HG02970 (cell line): Measurements from ENCODE around the gene GNAL.

Experiments
- ATAC-seq: cut with Tn5 transposase; IDR thresholded peaks from one replicate; pipeline ENCODE4 v1.9.1; 2021; ENCODE audit warnings: mild to moderate bottlenecking, moderate library complexity, moderate number of reproducible peaks; ENCODE audit not compliant: unreplicated experiment, low FRiP score

GNAL gene

GRCh38 chr18:11865071-11865470 lies 176.0 kb downstream of the GNAL start:
- ATAC-seq = no peak

GRCh38 chr18:11866329-11866728 lies 177.3 kb downstream of the GNAL start:
- ATAC-seq = no peak

GRCh38 chr18:11866764-11867163 lies 177.7 kb downstream of the GNAL start:
- no peak for ATAC-seq

- ATAC-seq = no peak
These were observed 179.2 kb downstream of the GNAL start for GRCh38 chr18:11868230-11868629.

- ATAC-seq = no peak
These were observed 182.4 kb downstream of the GNAL start for GRCh38 chr18:11871501-11871900.

GRCh38 chr18:11872479-11873136 lies 183.5 kb downstream of the GNAL start:
- no peak for ATAC-seq

GRCh38 chr18:11873670-11874340 lies 184.7 kb downstream of the GNAL start:
- no peak for ATAC-seq

- ATAC-seq = no peak
These were observed 185.6 kb downstream of the GNAL start for GRCh38 chr18:11874676-11875075.

GRCh38 chr18:11877497-11878135 lies 188.6 kb downstream of the GNAL start:
- ATAC-seq = no peak

GRCh38 chr18:11880586-11881304 lies 191.7 kb downstream of the GNAL start:
- no peak for ATAC-seq

GRCh38 chr18:11882636-11883035 lies 193.6 kb downstream of the GNAL start:
- ATAC-seq = no peak

- no peak for ATAC-seq
These were observed 194.1 kb downstream of the GNAL start for GRCh38 chr18:11883153-11883552.

GRCh38 chr18:11884396-11885030 lies 195.4 kb downstream of the GNAL start:
- no peak for ATAC-seq

- ATAC-seq = no peak
These were observed 196.3 kb downstream of the GNAL start for GRCh38 chr18:11885278-11885947.

- no peak for ATAC-seq
These were observed 197.6 kb downstream of the GNAL start for GRCh38 chr18:11886577-11887110.

GRCh38 chr18:11887328-11888128 lies 198.5 kb downstream of the GNAL start:
- no peak for ATAC-seq

GRCh38 chr18:11888726-11889125 lies 199.7 kb downstream of the GNAL start:
- no peak for ATAC-seq

GRCh38 chr18:11889284-11889683 lies 200.2 kb downstream of the GNAL start:
- ATAC-seq = no peak

- ATAC-seq = no peak
These were observed 202.7 kb downstream of the GNAL start for GRCh38 chr18:11891737-11892136.
